Ramos (cell line): ENCODE results near the gene AP4B1.
"Not testable (repeated sequence)": the region's sequence is repeated elsewhere in the genome, so short reads cannot be mapped to it uniquely, and the experiment has no call there.

ENCODE experiments used
- in situ Hi-C: fragments of 300-500 bp; cut with MboI; formaldehyde crosslinking; loops from one replicate; pipeline ENCODE4 v1.14.3; 2022; ENCODE audit warnings: low sequenced_read_pairs; ENCODE audit not compliant: unreplicated experiment

Gene AP4B1

DNA sequence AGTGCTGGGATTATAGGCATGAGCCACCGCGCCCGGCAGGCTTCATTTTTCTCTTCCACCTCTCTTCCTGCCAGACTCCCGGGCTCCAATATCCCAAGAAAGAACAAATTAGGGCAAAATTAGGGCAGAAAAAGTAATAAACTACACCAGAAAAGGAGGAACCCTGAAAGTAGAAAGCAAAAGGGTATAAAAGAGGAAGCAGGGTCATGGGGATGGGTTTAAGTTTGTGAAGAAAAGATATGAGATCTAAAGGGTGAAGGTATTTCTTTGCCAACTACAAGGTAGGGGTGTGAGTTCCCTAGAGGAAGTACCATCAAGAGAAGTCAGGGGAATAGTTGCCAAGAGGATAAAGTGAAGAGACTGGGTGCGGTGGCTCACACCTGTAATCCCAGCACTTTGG is 43.0 kb downstream of the AP4B1 start:
- in situ Hi-C loops: no loop called here

DNA sequence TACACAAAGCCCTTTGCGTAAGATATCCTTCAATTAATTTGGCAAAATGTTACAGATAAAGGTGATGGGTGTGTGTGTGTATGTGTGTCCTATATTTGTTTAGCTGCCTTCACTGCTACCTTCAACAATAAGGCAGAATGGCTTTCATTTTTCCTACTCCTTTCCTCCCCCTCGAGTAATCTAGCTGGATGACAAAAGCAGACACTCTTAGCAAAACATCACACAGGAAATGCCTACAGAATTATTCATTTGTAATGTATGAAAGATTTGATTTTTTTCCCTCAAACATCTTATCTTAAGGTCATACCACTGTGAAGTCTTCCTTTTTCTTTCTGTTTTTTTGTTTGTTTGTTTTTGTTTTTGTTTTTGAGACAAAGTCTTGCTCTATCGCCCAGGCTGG is 43.7 kb downstream of the AP4B1 start:
- in situ Hi-C loops: no loop called here

DNA sequence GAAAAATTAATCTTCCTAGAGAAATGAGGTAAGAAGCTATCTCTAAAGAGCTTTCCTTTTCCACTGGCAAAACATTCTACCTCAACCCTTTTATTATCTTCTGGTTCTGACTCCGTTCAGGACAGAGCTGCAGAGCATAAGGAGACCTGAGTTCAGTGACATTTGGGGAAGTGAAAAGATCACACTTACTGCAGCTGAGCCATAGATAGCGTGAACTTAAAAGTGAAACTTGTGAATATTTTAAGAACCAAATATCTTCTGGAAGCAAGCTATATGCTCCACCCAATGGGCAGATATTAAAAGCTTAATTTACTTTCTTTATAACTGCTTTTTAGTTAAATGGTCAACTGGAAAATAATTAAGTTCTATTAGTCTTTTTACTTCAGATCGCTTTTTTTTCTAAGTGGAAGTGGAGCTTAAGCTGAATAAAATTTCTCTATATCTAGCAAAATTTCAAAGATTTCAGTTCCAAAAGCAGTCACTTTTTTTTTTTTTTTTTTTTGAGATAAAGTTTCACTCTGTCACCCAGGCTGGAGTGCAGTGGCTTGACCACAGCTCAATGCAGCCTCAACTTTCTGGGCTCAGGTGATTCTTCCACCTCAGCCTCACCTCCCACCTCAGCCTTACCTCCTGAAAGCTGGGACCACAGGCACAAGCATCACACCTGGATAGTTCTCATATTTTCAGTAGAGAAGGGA is 45.0 kb downstream of the AP4B1 start:
- in situ Hi-C loops: no loop called here

DNA sequence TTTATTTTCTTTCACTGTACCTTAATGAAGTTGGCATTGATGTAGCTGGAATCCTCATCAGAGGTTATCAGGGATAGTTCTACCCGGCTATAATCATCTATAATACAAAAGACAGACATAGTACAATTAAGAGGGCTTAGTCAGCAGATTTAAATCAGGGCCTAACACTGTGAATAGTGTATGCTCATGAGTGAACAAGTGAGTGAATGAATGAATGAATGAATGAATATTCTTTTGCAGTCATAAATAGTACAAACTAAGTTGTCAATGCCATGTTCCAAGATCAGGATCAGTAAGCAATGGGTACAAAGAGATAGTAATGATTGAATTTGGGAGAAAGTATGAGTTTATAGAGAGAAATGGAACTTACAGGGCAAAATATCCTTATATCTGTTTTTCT is 45.6 kb downstream of the AP4B1 start:
- in situ Hi-C loops: no loop called here

DNA sequence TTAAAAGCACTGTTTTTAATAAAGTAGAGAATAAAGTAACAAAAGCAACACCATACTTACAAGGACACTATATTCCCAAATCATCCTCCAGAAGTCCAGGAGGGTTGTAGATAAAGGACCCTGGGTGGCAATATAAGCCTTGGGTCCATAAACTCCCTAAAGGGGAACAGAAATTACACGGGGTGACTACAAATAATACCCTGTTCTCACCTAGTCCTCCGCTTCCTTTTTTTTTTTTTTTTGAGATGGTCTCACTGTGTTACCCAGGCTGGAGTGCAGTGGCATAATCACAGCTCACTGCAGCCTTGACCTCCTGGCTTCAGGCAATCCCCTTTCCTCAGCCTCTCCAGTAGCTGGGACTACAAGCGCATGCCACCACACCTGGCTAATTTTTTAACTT is 46.2 kb downstream of the AP4B1 start:
- in situ Hi-C loops: no loop called here

DNA sequence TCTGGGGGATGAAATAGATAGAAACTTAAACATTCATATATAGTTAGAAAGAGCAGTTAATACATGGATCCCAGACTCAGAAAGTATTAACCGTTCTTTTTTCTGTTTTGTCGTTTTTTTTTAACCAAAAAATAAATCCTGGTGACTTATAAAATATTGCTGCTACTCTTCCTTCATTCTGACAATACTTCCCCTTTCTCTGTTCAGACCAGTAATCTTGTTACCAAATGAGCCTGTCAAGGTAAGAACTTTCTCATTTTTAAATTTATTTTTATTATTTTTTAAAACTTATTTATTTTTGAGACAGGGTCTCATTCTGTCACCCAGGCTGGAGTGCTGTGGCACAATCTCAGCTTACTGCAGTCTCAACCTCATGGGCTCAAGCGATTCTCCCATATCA is 46.8 kb downstream of the AP4B1 start:
- in situ Hi-C loops: no loop called here

DNA sequence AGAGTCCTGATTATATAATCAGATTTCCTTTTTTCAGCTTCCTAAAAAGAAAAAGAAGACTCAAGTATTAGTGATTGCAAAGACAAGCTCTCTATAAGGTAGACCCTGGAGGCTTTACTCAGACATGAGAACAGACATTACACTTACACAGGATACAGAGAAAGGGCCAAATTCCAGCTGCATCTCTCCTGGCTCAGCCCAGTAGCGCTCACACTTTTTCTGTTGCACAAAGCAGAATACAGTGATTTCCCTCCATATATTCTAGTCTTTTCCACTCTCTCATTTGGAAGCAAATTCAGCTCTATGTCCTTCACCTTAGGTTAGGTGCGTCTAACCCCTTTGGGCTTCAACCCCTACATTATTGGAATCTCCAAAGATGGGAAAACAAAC is 48.2 kb downstream of the AP4B1 start:
- in situ Hi-C loops: no loop called here

DNA sequence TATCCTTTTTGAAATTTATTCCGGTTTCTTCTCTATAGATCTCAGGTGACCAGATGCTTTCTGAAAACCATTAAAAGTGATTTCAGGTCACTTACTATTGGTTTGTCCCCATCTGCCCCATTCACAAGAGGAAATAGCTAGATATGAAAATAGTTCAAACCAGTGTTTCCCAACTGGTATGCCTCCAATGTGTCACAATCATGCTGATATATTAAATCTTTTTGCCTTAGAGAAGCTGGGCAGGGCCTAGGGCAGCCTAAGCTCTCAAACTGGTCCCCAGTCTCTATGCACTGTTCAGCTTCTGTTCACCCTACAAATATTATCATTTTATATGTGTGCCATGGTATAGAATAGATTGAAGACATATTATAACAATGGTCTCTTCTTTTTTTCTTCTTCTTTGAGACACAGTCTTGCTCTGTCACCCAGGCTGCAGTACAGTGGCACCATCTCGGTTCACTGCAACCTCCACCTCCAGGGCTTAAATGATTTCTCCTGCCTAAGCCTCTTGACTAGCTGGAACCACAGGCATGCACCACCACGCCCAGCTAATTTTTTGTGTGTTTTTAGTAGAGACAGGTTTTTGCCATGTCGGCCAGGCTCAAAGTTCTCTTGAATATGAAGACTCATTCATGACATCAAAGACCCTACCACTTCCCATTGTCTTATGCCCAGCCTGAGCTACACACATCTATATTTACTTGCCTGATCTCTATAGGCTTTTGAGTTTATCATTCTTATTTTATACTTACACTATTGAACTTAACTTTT is 48.8 kb downstream of the AP4B1 start:
- in situ Hi-C loops: no loop called here

DNA sequence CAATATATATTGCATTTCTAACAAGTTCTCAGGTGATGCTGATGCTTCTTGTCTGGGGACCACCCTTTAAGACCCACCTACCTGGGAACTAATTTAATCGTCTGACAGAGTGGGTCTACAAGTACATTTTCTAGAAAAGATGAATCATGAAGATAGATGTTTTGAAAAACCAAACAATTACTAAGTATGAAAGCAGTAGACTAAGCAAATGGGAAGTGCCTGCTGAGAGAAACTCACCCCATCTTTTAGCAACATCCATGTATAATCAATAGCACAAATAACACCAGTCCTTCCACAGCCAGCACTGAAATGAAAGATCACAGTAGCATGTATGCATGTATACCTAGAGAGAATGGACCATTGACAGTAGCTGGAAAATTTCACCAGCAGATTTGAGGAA is 50.4 kb downstream of the AP4B1 start:
- in situ Hi-C loops: no loop called here

DNA sequence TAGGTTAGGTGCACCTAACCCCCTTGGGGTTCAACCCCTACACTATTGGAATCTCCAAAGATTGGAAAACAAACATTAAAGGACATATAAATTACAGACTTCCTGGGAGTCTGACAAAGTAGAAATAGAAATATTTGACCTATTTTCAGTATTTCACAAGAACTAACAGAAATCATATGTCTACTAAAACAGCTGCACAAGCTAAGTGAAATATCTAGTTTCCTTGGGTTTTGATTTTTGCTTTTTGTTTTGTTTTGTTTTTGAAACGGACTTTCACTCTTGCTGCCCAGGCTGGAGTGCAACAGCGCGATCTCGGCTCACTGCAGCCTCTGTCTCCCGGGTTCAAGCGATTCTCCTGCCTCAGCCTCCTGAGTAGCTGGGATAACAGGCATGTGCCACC is 51.9 kb downstream of the AP4B1 start:
- in situ Hi-C loops: not testable (repeated sequence)

DNA sequence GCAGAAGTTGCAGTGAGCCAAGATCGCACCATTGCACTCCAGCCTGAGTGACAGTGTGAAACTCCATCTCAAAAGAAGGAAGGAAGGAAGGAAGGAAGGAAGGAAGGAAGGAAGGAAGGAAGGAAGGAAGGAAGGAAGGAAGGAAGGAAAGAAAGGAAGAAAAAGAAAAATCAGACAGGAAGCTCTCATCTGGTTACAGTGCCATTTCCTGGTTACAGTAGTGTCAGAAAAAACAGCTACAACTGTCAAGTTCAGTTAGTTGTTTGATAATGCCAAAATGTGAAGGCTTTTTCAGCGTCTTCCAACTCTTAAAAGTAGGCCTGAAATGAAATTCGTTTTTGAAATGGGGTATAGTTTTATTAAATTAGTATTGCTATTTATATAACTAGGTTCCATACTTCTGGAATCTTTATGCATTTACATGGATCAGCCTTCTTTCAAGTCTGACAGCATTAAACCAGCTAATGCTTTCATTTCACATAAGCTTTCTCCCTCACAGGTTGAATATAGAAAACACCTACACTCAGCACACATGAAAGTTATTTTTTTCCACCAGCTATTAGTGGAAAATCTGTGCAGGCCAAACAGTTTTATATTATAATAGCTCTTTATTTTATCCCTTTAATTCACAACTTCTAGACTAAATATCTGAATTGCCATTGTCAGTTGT is 54.3 kb downstream of the AP4B1 start:
- in situ Hi-C loops: no loop called here

DNA sequence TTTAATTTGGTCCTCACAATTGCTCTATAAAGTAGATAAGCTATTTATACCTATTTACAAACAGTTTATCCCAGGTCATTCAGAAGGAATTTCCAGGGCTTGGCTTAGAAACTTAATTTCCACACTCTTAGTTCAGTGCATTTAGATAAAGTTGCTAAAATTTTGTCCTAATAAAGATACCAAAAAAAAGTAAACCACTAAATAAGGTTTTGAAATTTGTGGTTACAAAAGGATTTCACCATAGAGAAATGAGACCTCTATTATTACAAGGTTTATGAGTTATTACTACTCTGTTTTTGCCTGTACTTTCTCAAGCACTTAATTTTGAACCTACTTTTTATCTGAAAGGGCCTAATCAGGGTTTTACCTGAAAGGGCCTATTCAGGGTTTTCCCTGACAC is 55.5 kb downstream of the AP4B1 start:
- in situ Hi-C loops: loop anchor here (25.0 kb wide), 1 partner anchor 438 kb away; no protein-coding TSS in a partner anchor

DNA sequence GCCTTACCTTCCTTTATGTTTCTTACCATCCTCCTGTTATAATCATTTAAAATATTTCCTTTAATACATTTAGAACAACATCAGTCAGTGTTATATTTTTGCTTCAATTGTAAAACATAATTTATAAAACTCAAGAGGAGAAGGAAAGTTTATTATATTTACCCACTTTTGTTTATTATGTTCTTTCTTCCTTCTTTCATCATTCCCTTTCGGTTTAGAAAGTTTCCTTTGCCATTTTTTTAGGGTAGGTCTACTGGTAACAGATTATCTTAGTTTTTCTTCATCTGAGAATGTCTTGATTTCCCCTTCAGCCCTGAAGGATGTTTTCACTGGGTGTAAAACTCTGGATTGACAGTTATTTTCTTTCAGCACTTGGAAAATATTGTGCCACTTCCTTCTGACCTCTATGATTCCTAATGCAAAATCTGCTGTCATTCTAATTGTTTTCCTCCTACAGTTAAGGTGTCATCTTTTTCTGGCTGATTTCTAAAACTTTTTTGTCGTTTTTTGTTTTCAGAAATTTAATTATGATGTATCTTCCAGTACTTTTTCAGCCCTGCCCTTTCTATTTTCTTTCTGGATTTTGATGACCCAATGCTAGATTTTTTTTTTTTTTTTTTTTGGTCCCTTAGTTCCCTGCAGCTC is 58.1 kb downstream of the AP4B1 start:
- in situ Hi-C loops: loop anchor here (25.0 kb wide), 1 partner anchor 441 kb away; no protein-coding TSS in a partner anchor
